HG03064 (cell line): Measurements from ENCODE around the gene SARS1.

Source experiments
- ATAC-seq: cut with Tn5 transposase; IDR thresholded peaks from one replicate; pipeline ENCODE4 v1.9.1; 2021; ENCODE audit warnings: low read depth; ENCODE audit not compliant: unreplicated experiment

The SARS1 gene

GRCh38 chr1:109225711-109226445 lies 12.2 kb downstream of the SARS1 start:
- ATAC-seq, result no peak

DNA sequence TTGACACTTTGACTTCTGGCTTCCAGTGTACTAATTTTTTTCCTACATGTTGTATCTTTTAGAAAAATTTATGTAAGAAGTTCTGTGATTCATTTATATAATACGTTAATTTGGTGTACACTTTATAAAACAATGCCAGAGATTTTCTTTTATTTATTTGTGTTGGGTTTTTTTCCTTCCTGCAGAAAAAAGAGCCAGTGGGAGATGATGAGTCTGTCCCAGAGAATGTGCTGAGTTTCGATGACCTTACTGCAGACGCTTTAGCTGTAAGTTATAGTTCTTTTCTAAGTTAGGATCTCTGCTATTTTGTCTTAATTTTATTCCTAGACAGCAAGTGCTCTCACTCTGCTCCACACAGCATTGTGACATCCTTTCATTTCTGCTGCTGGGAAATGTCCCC lies 14.4 kb downstream of the SARS1 start:
- no peak for ATAC-seq

- ATAC-seq, result no peak
Measured at GRCh38 chr1:109229531-109230127, 15.9 kb downstream of the SARS1 start.

DNA sequence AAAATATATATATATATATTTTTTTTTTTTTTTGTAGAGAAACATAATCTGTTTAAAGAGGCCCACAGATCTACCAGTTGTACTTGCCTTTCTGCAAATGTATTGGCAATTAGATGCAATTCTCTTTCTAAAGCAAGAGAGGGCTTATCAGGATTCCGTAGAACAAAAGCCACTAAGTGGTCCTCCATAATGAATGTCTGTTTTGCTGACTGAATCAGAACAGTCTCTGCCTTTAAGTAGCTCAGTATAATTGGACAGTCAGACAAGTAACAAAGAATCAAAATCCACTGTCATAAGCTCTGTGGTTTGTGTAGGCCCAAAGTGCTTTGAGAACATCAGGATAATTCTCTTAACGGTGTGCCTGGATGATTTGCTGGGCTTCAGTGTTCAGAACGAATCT lies 17.3 kb downstream of the SARS1 start:
- no peak for ATAC-seq

DNA sequence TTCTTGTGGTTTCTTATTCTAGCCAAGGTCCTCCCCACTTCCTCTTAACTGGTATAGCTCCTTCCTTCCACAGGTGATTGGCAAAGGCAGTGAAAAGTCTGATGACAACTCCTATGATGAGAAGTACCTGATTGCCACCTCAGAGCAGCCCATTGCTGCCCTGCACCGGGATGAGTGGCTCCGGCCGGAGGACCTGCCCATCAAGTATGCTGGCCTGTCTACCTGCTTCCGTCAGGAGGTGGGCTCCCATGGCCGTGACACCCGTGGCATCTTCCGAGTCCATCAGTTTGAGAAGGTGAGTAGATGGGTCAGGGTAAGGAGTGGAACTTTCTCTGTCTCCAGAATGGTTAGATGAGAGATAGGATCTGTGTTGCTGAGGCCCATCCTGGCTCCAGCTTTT lies 21.4 kb downstream of the SARS1 start:
- ATAC-seq, result no peak

- ATAC-seq, result no peak
Measured at GRCh38 chr1:109237512-109237911, 23.8 kb downstream of the SARS1 start.

GRCh38 chr1:109238382-109238781 lies 24.7 kb downstream of the SARS1 start:
- ATAC-seq, result no peak

GRCh38 chr1:109239047-109239408 lies 25.3 kb downstream of the SARS1 start:
- ATAC-seq, result no peak

- no peak for ATAC-seq
Measured at GRCh38 chr1:109239409-109240068, 25.8 kb downstream of the SARS1 start.

DNA sequence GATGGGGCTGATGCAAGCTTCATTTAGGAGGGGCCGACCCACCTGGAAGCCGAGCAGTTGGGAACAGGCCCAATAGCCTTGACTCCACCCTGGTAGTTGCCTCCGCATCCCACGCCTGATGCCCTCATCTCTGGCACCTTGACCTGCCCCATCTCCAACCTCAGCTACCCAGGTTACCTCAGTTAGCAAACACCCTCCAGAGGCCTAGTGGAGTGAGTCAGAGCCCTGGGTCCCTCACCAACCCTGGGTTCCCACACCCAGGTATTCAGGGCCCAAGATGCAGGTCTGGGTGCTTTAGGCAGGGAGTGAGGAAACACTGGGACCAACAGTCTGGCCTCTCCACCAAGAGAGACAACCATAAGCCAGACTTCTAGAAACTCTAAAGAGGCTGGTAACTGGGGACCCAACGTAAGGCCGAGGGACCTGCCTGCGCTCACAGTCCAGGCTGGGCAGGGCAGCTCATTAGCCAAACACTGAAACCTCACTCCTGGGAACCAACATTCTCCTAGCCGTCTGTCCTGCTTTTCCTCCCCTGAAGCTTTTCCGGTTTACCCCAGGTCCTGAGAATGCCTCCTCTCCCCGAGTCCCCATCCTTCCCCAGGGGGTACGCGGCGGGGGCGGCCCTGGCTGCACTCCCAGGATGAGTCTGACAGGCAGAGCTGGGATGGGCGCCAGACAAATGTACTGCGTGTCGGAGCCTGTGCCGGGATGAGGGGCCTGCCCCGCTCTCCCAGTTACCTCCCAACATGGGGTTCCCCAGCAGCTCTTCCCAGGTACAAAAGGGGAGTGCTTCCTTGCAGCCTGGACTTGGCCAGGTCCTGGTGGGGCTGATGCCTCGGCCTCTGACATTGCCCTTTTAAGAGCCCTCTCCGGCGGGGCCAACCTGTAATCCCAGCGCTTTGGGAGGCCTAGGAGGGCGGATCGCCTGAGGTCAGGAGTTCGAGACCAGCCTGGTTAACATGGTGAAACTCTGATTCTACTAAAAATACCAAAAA lies 26.7 kb downstream of the SARS1 start:
- ATAC-seq, result no peak

DNA sequence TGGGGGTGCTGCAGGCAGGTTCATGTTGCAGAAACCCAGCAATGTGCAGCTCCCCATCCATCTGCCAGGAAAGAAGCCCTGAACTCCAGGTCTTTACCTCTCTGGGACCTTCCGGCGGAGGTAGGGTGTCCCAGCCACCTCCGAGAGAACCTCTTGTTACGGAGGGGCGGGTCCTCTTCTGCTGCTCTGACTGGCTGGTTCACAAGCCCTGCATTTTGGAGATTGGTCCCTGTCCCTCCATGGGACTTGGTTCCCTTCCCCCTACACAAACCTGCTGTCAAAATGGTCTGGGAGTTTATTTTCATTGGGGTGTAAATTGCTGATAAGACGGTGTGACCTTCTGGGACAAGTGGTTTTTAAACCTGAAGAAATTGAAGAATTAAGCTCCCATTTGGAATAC lies 27.6 kb downstream of the SARS1 start:
- ATAC-seq, result no peak

- no peak for ATAC-seq
Measured at GRCh38 chr1:109241841-109242345, 28.2 kb downstream of the SARS1 start.

GRCh38 chr1:109242387-109242786 lies 28.7 kb downstream of the SARS1 start:
- ATAC-seq, result no peak

DNA sequence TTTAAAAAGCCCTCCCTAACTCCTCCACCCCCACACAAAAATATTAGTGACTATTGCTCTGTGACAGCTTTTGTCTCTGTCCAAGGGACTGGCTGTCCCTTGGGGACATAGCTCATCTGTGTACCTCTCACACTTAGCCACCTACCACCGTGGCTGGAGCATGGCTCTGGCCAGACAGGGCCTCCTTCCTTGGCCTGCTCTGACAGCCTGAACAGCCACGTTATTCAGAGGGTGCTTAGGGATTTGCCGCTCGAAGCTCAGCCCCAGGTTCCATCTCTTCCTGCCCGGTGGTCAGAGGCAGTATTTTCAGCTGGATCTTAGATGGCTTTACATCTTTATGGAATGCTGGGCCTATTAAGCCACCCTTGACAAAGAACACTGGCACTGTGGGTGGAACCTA lies 29.5 kb downstream of the SARS1 start:
- ATAC-seq, result no peak

DNA sequence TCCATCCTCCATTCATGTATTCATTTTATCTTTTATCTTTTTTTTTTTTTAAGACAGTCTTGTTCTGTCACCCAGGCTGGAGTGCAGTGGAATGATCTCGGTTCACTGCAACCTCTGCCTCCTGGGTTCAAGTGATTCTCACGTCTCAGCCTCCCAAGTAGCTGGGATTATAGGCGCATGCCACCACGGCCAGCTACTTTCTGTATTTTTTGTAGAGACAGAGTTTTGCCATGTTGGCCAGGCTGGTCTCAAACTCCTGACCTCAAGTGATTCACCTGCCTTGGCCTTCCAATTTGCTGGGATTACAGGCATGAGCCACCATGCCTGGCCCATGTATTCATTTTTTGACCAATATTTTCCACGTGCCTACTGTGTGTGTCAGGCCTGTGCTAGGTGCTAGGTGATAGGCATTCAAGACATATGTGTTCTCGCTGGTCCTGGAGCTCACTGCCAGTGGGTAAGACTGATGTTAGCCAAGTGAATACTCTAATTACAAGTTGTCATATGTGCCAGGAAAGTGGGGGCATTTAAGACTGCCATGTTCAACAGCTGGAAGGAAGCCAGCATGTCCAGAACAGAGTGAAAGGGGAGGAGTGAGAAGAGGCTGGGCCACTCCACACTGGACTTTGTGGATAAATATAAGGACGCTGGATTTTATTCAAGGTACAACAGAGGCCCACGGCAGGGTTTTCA lies 30.3 kb downstream of the SARS1 start:
- ATAC-seq, result no peak

DNA sequence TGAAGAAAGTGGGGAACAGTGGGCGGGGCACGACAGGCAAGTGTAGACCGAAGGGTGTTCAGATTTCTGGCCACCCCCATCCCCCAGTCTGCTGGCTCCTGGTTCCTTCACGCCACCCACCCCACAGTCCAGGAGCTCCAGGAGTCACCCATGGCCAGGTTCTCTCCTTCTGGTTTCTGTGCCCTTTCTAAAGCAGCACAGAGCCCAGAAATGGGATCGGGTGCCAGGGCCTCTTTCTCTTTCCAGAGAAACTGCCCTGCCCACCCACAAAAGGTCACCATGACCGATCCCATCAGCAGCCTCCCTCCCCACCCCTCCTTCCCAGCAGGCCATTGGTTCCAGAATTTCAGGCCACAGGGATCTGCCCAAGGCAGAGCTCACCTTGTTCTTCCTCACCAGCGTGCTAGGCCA lies 32.4 kb downstream of the SARS1 start:
- no peak for ATAC-seq

- ATAC-seq, result no peak
Measured at GRCh38 chr1:109247401-109248365, 34.0 kb downstream of the SARS1 start.

DNA sequence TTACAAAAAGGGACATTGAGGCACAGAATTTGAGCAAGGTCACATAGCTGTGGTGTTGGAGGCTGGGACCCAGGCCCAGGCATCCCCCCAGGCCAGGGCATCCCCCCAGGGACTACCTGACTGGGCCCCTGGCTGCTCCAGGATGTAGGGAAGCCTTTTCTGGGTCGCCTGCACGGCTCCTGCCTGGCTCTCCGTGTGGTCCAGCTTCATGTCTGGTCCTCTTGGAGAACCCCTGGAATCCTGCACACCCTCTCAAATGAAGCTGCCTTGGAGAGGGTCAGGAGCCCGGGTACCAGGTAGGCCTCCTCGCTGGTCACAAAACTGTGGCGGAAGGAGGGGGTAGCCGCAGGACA lies 34.7 kb downstream of the SARS1 start:
- ATAC-seq, result no peak
